Activated CD4-positive, alpha-beta T cell treated with anti-CD3 and anti-CD28 coated beads for 4 hours (primary cell): ENCODE measurements around the gene IGSF21.

Experiments
- DNase-seq, 2 donors: peaks; one replicate each; pipeline ENCODE4 v3.0.0-alpha.2; 2020

Gene IGSF21

DNA sequence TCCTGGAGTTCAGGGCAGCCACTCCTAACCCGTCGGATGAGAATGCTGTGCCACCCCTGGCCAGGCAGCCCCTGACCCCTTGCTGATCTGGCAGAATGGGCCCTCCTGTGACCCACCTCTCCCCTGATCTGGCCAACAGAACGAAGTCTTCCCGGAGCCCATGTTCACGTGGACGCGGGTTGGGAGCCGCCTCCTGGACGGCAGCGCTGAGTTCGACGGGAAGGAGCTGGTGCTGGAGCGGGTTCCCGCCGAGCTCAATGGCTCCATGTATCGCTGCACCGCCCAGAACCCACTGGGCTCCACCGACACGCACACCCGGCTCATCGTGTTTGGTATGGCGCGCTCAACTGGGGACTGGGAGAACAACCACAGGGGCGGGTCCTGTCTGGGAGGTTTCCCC, 269.1 kb downstream of the IGSF21 start:
- no peak for DNase-seq

DNA sequence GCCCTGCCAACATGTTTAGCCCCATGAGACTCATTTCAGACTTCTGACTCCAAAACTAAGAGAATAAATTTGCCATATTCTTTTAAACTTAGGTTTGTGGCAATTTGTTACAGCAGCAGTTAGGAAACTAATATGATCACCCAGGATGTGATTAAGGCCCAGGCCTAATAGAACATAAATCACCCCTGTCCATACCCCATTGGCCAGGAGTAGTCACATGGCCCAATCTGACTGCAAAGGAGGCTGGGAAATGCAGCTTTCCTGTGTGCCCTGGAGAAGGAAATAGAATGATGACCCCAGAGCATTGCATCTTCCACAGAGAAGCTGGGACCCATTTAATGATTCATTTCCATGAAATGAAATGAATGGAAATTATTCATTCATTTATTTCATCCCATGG, 272.7 kb downstream of the IGSF21 start:
- DNase-seq: no peak

DNA sequence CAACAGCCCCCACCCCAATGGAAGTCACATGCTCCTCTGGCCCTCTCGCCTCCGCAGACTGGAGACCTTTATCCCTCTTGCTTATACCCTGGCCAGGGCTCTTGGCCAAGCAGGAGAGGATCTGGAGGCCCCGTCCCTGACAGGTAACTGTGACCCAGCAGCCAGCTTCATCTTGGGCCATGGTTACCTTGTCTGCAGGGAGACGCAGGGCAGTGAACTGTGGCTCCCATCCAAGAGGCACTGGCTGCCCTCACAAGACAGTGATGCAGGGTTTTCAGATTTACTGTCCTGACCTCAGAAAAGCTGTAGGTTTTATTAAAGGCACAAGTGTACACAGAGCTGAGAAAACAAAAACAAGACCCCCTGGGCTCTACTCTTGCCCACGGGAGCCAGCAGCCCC, 276.5 kb downstream of the IGSF21 start:
- no peak for DNase-seq

DNA sequence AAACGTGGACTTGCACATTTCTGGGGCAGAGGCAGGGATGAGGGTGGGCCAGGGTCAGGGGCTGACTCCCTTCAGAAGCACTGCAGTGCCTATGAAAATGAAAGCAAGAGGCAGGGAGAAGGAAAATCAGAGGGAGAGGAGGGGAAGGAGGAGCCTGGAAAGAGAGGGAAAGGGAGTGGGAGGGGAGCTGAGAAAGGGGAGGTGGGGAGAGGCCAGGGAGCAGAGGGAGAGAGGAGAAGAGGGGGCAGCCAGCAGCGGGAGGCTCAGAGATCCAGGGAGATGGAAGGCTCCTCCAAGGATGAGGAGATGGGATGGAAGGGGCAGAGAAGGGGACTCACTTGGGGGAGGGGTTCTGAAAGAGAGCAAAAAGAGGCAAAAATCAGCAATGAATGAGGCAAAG, 276.9 kb downstream of the IGSF21 start:
- no peak for DNase-seq

DNA sequence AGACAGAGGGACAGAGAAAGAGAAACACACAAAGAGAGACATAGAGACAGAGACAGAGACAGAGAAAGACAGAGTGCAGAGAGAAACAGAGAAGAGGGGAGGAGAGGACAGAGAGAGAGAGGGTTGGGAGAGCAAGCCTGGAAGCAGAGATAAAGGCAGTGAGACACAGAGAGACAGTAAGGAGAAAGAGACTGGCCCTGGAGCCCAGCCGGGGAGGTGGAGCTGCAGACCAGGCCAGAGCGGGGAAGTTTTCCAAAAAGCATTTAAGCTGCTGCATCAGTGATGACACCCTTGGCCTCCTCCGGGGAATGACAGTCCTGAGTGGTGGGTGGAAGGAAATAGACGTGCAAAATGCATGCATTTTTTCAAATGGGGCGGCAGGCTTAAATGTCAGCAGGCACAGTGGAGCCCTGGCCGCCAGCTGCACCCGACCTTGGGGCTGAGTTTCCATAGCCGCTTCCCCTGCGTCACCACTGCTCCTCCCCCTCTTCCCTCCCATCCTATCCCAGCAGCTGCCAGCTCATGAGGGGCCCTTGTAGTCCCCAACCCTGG, 277.7 kb downstream of the IGSF21 start:
- no peak for DNase-seq

DNA sequence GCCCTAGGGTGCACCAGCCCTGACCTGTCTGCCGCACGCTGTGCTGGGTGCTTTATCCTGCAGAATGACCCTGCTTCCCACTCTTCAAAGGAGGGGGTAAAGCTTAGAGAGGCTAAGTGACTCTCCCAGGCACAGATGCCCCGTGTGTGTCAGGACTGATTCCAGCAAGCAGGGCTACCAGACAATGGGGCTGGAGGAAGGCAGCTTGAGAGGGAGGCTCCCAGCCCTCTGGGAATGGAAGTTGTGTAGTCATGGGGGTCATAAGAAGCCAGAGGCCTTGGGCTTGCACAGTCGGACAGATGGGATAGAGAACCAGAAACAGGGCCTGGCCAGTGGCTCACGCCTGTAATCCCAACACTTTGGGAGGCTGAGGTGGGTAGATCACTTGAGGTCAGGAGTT, 279.0 kb downstream of the IGSF21 start:
- no peak for DNase-seq

DNA sequence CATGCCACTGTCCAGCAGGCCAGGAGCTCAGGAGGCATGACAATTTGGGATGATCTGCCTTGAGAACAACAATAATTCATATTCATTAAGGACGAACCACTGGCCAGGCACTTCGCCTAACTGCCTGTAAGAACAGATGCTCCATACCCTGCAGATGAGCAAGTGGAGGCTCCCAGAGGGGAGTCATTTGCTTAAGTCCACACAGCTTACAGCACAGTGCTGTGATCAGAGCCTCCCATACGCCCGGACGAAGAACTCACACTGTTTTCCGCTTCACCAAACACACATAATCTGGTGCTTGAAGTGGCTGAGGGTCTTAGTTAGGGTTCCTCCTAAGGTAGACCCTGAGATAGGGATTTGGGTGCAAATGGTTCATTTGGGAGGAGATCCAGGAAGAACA, 279.7 kb downstream of the IGSF21 start:
- no peak for DNase-seq

DNA sequence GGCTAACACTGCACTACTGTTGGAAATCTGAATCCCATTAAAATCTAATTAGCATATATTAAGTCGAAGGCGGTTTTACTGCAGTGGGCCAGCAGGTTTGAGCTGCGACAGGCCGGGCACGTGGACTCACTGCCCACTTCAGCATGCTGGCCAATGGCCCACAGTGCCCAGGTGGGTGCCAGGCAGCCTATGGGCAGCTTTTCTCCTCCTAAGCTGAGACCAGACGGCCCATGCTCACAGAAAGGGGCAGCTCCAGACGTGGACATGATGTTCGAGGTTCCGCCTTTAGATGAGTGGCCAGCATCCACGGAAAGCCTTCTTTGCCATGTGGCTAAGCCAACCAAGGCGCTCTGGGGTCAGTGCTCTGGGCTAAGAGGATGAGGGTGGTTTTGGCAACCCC, 283.4 kb downstream of the IGSF21 start:
- no peak for DNase-seq

DNA sequence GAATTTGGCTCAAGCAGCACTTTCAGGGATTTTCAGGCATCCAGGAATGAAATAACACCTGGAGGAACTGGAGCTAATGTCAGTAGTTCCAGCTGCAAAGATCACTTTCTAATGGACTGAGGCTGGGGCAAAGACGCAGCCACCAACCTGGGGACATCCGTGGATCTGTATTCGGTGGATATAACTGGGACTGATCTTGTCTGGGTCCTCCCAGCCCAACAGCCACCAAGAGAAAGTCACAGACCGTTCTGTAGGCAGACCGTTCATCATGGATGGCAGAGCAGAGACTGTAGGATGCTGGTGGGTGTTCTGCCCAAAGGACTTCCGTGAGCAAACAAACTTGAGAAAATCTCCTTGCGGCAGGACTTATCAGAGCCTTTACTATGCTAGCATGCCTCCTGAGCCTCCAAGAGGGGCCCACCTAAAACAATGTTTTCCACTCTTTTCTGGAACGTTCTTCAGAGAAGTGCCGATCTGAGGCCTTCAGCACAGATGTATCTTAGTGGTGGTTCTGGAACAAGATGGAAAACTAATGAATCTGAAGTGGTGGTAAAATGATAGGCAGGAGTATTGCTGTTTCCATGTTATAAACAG, 287.1 kb downstream of the IGSF21 start:
- no peak for DNase-seq

DNA sequence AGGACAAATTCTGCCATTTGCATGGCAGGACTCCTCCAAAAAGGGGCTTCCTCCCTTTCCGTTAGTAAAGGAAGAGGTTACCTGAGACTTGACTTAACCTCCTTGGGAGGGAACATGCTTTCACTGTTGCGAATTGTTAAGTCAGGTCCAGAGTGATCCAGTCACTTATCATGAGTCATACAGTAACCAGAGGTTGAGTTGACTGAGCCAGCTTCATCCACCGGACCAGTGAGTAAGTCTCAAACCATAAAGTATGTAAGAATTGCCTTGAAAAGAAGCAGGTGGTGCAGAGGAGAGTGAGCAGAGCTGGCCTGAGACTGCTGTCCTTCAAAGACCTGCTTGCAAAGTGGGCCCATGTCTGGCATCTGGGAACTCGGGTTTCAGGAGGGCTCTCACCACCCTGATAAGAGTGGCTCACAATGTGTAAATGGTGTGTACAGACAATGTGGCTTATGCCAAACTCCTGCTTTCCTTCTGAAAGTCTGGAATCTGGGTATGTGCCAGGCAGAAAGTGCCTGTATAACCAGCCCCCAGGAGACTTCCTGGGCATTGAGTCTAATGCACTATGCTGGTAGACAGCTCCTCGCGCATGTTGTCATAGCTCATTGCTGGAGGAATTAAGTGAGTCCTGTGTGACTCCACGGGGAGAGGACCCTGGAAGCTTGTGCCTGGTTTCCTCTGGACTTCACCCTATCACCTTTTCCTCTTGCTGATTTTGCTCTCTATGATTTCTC, 288.8 kb downstream of the IGSF21 start:
- no peak for DNase-seq

DNA sequence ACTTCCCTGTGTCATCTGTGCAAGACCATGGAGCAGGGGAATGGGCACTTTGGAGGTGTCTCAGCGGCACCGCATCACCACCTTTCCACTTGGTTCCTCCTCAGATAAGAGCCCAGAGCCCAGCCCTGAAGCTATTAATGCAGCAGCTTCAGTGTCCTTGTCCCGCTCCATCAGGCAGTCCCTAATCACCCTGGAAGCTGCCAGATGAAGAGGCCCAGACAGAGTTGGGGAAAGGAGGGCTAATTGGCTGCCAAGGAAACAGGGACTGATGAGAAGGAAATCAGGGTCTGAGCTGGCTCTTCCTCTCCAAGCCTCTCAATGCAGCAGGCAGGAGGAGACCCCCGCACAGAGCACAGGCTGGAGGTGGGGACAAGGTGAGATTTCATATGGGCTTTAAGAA, 290.0 kb downstream of the IGSF21 start:
- no peak for DNase-seq

DNA sequence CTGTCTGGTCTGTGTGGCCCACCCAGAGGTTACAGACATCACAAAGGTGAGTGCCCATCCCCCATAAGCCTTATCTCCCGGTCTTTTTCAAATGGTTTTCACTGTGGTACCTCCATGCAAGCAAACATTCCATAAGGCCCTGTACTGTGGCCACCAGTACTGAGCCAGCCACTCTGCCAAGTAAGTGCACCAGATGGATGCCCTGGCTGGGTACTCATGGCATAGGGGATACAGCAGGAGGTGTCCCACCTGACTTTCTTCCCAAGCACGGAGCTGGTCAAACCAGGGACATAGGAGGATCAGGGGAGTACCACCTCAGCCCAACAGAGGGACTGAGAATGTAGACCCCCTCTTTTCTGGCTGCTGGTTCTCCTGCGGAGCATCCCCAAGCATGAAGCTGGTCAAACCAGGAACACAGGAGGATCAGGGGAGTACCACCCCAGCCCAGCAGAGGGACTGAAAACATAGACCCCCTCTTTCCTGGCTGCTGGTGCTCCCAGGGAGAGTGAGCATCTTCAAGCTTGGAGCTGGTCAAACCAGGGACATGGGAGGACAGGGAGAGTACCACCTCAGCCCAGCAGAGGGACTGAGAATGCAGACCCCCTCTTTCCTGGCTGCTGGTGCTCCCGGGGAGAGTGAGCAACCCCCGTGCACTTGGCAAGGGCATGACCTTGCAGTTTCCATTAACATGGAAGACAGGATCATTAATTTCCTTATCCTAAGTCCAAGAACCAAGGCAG, 291.4 kb downstream of the IGSF21 start:
- DNase-seq: no peak

DNA sequence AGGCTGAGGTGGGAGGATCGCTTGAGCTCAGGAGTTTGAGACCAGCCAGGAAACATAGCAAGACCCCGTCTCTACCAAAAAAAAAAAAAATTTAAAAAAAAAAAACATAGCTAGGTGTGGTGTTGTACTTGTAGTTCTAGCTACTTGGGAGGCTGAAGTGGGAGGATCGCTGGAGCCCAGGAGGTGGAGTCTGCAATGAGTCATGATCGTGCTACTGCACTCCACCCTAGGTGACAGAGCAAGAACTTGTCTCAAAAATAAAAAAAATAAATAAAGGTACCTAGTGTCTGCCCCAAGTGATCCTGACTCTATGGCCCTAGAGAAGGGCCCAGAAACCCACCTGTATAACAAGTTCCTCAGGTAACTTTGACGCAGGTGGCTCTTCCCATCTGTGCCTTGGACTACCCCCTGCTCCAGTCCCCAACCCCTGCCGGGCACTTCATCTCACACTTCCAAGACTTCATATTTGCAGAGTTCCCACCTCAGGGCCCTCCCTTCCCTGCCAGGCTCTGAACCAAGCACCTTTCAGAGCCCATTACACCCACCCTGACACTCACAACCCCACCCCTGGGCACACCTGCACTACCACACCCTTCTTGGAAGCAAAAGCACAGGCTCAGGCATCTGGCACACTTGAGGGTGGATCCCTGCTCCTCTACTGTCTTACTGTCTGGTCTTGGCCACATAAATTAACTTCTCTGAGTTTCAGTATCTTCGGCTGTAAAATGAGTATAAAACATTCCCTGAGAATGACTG, 292.9 kb downstream of the IGSF21 start:
- DNase-seq: no peak

DNA sequence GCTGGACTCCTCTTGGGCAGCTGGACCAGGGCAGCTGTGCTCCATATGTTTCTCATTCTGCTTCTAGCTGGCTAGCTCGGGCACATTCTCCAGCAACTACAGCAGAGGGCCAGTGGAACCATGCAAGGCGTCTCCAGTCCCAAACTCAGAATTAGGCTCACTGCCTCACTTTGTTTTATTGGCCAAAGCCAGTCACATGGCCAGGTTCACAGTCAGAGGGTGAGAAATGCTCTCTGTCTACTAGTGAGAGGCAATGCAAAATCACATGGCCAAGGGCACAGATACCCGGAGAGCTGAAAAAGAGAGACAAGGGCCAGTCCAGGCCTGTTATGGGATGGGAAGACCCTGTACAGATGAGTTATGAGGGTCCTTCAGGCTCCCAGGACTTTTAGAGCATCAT, 294.3 kb downstream of the IGSF21 start:
- no peak for DNase-seq

DNA sequence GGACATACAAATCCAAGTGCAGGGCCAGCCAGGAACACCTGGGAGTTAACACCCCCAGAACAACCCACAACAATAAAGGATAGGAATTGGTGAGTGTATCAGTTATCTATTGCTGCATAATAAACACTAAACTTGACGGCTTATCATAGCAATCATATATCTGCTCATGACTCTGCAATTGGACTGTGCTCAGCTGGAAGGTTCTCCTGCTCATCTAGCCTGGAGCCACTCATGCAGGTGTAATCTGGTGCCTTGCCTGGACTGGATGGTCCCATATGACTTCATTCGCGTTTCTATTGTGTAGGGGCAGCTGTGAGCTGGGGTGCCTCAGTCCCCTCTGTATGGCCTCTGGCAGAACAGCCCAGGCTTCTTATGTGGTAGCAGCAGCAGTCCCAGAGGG, 296.9 kb downstream of the IGSF21 start:
- no peak for DNase-seq

DNA sequence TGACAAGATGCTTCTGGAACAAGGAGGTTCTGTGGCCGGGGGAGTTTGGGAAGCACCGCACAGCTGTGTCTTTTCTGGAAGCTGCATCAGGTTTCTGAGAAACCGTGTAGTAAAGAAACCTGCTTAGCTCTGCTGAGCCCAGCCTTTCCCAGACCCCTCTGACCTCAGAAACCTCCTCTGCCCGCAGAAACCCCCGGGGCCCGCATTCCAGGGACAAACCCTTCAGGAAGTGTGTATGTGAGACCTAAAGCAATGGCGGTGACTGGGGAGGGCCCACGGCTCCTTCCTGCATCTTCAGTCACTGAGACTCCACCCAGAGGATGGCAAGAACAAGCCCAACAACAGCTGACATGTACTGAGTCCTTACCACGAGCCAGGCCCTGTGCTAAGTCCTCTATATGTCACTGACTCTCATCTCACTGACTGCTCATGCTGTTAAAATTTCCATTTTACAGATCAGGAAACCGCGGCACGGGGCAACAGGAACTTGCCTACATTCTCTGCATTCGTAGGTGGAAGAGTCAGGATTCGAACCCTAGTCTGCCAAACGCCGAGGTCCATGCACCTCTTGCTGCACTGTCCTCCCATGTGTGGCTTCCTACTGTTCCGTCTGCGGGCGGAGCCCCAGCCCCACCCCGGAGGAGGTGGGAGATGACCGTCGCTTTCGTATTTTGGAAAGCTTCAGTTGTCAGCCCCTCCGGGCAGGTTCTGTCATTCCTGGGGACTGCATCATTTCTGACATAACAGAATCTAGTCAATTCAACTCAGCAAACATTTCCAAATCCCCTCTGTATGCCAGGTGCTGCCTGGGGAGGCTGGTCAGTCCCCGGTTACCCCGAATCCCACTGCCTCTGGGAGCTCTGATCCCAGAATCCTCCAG, 299.8 kb downstream of the IGSF21 start:
- no peak for DNase-seq

DNA sequence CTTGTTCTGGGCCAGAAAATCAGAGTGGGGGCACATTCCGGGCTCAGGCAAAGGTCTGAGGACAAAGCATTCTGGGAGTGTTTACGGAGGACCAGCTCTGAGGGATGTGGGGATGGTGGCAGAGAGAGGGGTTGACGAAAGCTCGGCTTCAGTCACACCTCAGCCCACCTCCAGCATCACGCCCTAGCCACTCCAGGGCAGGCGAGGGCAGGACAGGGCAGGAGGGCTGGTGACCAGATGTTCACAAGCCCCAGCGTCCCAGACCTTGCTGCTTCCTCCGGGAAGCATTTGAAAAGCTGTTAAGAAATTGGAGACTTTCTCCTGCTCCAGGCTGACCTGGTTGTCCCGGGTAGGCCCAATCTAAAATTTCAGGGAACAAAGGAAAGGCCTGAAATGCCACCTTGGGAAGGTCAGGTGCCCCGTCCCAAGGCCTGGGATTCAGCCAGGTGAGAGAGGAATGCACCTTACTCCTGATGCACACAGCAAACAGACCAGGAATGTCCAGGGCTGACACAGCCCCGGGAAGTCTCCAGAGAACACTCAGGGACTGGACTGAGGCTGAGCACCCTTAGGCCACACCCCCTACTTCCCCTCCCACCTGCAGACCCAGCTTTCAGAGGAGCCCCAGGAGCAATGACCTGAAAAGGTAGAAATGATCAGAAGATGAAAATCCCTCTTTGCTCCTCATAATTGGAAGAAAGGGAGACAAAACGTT, 301.2 kb downstream of the IGSF21 start:
- DNase-seq: no peak

DNA sequence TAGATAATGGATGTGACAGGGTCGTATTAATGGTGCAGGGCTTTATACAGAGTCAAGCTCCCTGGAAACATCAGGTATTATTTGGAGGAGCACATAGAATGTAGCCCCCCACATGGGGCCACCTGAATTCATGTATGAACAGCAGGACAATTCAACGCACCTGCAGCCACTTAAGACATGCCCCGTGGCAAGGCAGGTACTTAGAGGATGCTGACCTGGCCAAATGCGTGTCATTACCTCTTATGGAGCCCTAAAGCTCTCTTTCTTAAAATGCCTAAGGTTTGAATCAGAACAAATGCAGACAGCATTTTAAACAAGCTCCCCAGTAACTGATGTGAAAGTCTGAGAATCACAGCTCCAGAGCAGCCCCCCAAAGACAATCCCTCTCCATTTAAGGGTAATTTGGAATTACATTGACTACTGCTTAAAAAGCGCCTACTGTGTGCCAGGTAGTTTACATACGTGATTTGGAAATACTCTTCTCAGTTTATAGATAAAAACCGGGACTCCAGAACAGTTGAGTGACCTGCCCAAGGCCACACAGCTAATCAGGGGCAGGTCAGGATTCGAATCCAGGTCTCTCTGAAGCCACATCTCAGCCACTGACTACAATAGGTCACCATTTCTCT, 302.1 kb downstream of the IGSF21 start:
- DNase-seq: no peak

DNA sequence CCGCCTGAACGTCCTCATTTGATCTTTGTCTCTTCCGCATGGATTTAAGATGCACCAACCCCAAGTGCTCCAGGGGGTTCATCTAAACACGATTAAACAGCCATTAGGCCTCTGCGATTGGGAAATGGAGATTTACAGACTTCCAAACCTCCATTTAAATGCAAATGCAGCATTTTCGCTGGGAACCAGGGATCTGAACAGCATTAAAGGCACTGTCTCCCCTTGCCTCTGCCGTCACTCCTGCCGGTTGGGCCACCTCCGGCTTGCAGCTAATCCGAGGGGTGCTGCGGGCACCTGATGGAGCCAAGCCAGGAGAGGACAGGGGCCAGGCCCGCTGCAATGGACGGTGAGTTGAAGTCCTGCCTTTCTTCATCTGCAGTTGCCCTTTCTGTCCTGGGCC, 302.8 kb downstream of the IGSF21 start:
- no peak for DNase-seq

DNA sequence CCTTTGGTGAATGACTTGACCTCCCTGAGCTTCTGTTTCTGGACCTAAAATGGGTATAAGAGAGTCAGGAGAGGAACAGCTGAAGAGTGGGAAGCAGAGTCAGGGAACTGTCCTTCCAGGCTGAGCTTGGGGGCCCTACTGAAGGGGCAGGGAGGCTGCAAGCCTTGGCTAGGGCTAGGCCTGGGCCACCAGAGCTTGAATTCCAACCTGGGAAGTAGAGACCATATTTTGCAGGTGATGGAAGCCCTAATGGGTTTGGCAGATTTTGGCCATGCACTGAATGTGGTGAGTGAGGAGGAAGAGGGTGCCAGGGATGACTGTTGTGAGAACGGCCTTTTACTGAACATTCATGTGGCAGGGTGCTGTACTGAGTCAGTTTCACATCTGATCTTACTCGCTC, 303.7 kb downstream of the IGSF21 start:
- DNase-seq: no peak
